ENCODE results near the gene LRIG1.

The LRIG1 gene

DNA sequence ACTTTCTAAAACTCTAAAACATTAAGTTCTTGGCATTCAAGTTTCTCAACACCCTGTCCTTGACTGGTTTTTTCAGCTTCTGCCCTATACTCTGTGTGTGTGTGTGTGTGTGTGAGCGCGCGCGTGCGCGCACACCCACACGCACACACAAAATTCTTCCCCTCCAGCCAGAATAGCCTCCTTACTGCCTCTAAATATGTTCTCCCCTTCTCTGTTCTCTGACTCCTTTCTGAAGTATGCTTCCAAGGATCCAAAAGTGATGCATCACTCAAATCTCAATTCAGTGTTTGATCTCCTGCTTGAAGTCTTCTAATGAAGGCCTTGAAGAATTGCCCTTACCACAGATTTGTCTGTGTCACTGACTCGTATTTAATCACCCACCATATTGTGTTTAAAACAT, 150.2 kb downstream of the LRIG1 start:
- TF ChIP-seq CSDC2 (CRISPR knock-in tag; IDR thresholded peaks at IDR 0.05) (no peak), GLIS3 (CRISPR knock-in tag; IDR thresholded peaks at IDR 0.05) (no peak), ZNF8 (CRISPR knock-in tag; IDR thresholded peaks at IDR 0.05) (no peak), OSR1 (CRISPR knock-in tag; IDR thresholded peaks at IDR 0.05) (no peak), ESRRG (CRISPR knock-in tag; IDR thresholded peaks at IDR 0.05) (no peak), ZFP30 (CRISPR knock-in tag; IDR thresholded peaks at IDR 0.05) (no peak), SNAI2 (CRISPR knock-in tag; IDR thresholded peaks at IDR 0.05) (no peak), ZNF70 (CRISPR knock-in tag; IDR thresholded peaks at IDR 0.05) (no peak), ARNTL (CRISPR knock-in tag; IDR thresholded peaks at IDR 0.05; ENCODE audit: borderline replicate concordance, low read depth) (no peak), BACH2 (CRISPR knock-in tag; IDR thresholded peaks at IDR 0.05; ENCODE audit: borderline replicate concordance) (no peak), ZFP3 (CRISPR knock-in tag; IDR thresholded peaks at IDR 0.05) (no peak), TCF4 (CRISPR knock-in tag; IDR thresholded peaks at IDR 0.05; ENCODE audit: borderline replicate concordance) (no peak)
- TF ChIP-seq, protein P1, sequence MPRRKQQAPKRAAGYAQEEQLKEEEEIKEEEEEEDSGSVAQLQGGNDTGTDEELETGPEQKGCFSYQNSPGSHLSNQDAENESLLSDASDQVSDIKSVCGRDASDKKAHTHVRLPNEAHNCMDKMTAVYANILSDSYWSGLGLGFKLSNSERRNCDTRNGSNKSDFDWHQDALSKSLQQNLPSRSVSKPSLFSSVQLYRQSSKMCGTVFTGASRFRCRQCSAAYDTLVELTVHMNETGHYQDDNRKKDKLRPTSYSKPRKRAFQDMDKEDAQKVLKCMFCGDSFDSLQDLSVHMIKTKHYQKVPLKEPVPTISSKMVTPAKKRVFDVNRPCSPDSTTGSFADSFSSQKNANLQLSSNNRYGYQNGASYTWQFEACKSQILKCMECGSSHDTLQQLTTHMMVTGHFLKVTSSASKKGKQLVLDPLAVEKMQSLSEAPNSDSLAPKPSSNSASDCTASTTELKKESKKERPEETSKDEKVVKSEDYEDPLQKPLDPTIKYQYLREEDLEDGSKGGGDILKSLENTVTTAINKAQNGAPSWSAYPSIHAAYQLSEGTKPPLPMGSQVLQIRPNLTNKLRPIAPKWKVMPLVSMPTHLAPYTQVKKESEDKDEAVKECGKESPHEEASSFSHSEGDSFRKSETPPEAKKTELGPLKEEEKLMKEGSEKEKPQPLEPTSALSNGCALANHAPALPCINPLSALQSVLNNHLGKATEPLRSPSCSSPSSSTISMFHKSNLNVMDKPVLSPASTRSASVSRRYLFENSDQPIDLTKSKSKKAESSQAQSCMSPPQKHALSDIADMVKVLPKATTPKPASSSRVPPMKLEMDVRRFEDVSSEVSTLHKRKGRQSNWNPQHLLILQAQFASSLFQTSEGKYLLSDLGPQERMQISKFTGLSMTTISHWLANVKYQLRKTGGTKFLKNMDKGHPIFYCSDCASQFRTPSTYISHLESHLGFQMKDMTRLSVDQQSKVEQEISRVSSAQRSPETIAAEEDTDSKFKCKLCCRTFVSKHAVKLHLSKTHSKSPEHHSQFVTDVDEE (CRISPR knock-in tag; IDR thresholded peaks at IDR 0.05) = no peak
- TF ChIP-seq, protein P2, sequence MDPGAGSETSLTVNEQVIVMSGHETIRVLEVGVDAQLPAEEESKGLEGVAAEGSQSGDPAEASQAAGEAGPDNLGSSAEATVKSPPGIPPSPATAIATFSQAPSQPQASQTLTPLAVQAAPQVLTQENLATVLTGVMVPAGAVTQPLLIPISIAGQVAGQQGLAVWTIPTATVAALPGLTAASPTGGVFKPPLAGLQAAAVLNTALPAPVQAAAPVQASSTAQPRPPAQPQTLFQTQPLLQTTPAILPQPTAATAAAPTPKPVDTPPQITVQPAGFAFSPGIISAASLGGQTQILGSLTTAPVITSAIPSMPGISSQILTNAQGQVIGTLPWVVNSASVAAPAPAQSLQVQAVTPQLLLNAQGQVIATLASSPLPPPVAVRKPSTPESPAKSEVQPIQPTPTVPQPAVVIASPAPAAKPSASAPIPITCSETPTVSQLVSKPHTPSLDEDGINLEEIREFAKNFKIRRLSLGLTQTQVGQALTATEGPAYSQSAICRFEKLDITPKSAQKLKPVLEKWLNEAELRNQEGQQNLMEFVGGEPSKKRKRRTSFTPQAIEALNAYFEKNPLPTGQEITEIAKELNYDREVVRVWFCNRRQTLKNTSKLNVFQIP (CRISPR knock-in tag; IDR thresholded peaks at IDR 0.05; ENCODE audit: borderline replicate concordance, low read depth) = no peak
- TF ChIP-seq, protein P3, sequence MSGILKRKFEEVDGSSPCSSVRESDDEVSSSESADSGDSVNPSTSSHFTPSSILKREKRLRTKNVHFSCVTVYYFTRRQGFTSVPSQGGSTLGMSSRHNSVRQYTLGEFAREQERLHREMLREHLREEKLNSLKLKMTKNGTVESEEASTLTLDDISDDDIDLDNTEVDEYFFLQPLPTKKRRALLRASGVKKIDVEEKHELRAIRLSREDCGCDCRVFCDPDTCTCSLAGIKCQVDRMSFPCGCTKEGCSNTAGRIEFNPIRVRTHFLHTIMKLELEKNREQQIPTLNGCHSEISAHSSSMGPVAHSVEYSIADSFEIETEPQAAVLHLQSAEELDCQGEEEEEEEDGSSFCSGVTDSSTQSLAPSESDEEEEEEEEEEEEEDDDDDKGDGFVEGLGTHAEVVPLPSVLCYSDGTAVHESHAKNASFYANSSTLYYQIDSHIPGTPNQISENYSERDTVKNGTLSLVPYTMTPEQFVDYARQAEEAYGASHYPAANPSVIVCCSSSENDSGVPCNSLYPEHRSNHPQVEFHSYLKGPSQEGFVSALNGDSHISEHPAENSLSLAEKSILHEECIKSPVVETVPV (CRISPR knock-in tag; IDR thresholded peaks at IDR 0.05) = no peak
- ATAC-seq = no peak

DNA sequence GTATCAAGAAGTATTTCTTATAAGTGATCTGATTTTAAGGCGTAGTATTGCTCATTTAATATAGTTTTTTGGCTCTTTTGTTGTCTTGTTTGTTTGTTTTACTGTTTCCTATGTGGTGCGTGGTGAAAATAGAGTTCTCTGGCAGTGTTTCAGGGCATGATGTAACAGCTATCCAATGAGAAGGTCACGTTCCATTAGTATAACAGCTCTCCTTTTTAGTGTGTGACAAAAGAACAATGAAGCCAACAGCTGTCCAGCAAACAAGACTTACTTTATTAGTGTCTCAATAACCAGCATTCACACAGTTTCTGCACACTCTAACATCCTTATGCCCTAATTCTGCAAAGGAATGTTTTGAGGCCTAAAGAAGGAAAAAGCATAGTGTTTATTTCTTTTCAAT, 152.1 kb downstream of the LRIG1 start:
- no peak for ATAC-seq
- no peak for TF ChIP-seq ZFP30 (CRISPR knock-in tag; IDR thresholded peaks at IDR 0.05)
- TF ChIP-seq TCF4 (CRISPR knock-in tag; IDR thresholded peaks at IDR 0.05; ENCODE audit: borderline replicate concordance) = no peak
- TF ChIP-seq, protein P1 (CRISPR knock-in tag; IDR thresholded peaks at IDR 0.05) = no peak
- no peak for TF ChIP-seq SNAI2 (CRISPR knock-in tag; IDR thresholded peaks at IDR 0.05)
- no peak for TF ChIP-seq ZFP3 (CRISPR knock-in tag; IDR thresholded peaks at IDR 0.05)
- TF ChIP-seq ARNTL (CRISPR knock-in tag; IDR thresholded peaks at IDR 0.05; ENCODE audit: borderline replicate concordance, low read depth) = no peak

- ATAC-seq = no peak
- TF ChIP-seq SNAI2 (CRISPR knock-in tag; IDR thresholded peaks at IDR 0.05) (no peak), ZC3H10 (CRISPR knock-in tag; IDR thresholded peaks at IDR 0.05) (no peak), TCF4 (CRISPR knock-in tag; IDR thresholded peaks at IDR 0.05; ENCODE audit: borderline replicate concordance) (no peak), BACH2 (CRISPR knock-in tag; IDR thresholded peaks at IDR 0.05; ENCODE audit: borderline replicate concordance) (no peak), RARB (CRISPR knock-in tag; IDR thresholded peaks at IDR 0.05) (no peak), PPARA (CRISPR knock-in tag; IDR thresholded peaks at IDR 0.05; ENCODE audit: borderline replicate concordance) (no peak), OSR1 (CRISPR knock-in tag; IDR thresholded peaks at IDR 0.05) (no peak), CSDC2 (CRISPR knock-in tag; IDR thresholded peaks at IDR 0.05) (no peak), ZNF565 (CRISPR knock-in tag; conservative IDR thresholded peaks at IDR 0.05; ENCODE audit: low read depth) (no peak), ISL1 (CRISPR knock-in tag; IDR thresholded peaks at IDR 0.05) (no peak), ARNTL (CRISPR knock-in tag; IDR thresholded peaks at IDR 0.05; ENCODE audit: borderline replicate concordance, low read depth) (no peak), GLIS3 (CRISPR knock-in tag; IDR thresholded peaks at IDR 0.05) (no peak), ZFP30 (CRISPR knock-in tag; IDR thresholded peaks at IDR 0.05) (no peak), ESRRG (CRISPR knock-in tag; IDR thresholded peaks at IDR 0.05) (no peak), ZFP3 (CRISPR knock-in tag; IDR thresholded peaks at IDR 0.05) (no peak)
- TF ChIP-seq, protein P2 (CRISPR knock-in tag; IDR thresholded peaks at IDR 0.05; ENCODE audit: borderline replicate concordance, low read depth) = no peak
- TF ChIP-seq, protein P1 (CRISPR knock-in tag; IDR thresholded peaks at IDR 0.05) = no peak
These were observed 155.8 kb downstream of the LRIG1 start for GRCh38 chr3:66344848-66345578.
